GM19372 (cell line): Measurements from ENCODE around the gene ADCK1.
"Not testable (repeated sequence)": the region's sequence is repeated elsewhere in the genome, so short reads cannot be mapped to it uniquely, and the experiment has no call there.

Experiments
- ATAC-seq: cut with Tn5 transposase; IDR thresholded peaks from one replicate; pipeline ENCODE4 v1.9.1; 2021; ENCODE audit warnings: mild to moderate bottlenecking, low read depth, moderate library complexity; ENCODE audit not compliant: unreplicated experiment

ADCK1 gene

DNA sequence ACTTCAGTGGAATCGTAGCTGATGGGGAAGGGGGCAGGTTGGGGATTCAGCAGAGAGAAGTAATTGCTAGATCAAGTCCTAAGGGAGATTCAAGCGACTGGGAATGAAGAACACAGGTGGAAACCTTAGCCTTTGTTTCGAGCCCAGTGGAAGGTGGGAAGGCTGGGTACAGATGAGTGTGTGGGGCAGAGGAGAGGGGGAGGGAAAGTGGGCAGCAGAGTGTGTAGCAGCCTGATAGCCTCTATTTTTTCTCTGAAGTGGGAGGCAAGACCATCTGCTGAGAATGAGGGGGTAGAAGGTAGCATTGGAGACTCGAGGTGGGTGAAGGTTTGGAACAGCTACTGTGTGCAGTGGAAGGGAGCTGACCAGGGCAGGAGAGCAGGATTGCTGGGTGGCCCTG, 91.0 kb downstream of the ADCK1 start:
- no peak for ATAC-seq

DNA sequence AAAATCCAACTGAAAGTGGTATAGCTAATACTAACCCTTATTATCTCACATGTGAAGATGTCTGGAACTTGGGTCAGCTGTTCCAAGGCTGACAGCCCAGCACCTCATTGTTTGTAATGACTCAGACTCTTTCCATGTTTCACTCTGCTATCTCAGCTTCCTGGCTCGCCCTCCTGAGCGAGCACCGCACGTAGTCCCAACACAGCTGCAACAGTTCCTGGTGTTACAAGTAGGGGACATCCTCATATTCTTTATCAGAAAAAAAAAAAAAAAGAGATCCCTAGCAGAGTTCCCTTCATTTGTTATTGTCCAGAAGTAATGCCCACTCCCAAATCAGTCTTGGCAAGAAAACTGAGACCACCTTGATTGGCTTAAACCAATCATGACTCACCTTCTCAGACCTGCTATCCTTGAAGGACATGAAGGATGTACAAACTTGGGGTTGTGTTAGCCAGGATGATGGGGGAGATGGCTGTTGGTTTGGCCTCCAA, 92.5 kb downstream of the ADCK1 start:
- ATAC-seq: no peak

GRCh38 chr14:77892890-77893484, 93.1 kb downstream of the ADCK1 start:
- no peak for ATAC-seq

- no peak for ATAC-seq
These were observed 97.5 kb downstream of the ADCK1 start for GRCh38 chr14:77897374-77897773.

- no peak for ATAC-seq
These were observed 102.9 kb downstream of the ADCK1 start for GRCh38 chr14:77902811-77903210.

GRCh38 chr14:77903221-77903620, 103.3 kb downstream of the ADCK1 start:
- no peak for ATAC-seq

DNA sequence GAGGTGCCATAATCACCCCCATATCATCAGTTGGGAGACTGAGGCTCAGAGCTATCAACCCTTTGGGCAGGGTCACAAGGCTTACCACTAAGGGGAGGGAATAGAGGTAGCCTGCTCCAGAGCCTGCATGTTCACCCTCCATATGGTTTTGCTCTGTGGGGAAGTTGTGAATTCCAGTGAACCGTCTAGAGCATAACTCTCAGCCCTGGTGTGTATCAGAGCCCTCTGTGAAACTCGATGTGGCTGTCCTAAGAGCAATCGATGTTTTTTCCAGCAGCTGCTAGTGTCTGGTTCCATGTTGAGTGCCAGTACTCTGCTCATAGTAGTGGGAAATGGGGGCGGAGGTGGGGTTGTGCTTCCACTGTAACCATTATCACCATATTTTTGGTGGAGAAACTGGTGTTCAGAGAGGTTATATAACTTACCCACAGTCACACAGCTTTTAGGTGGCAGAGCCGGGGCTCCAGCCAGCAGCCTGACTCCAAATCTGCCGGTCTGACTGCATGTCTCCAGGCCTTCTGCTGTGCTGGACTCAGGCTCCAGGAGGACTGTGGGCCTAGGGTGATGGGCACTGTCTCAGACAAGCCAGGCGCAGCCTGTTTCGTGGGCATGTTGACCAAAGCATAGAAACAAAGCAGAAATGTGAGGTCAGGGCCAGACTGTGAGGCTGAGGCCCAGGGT, 104.2 kb downstream of the ADCK1 start:
- ATAC-seq: no peak

GRCh38 chr14:77906446-77906845, 106.5 kb downstream of the ADCK1 start:
- ATAC-seq: no peak

GRCh38 chr14:77908847-77909246, 108.9 kb downstream of the ADCK1 start:
- no peak for ATAC-seq

- ATAC-seq: no peak
These were observed 110.0 kb downstream of the ADCK1 start for GRCh38 chr14:77909911-77910310.

- no peak for ATAC-seq
These were observed 110.6 kb downstream of the ADCK1 start for GRCh38 chr14:77910506-77910905.

- no peak for ATAC-seq
These were observed 111.4 kb downstream of the ADCK1 start for GRCh38 chr14:77911356-77911755.

DNA sequence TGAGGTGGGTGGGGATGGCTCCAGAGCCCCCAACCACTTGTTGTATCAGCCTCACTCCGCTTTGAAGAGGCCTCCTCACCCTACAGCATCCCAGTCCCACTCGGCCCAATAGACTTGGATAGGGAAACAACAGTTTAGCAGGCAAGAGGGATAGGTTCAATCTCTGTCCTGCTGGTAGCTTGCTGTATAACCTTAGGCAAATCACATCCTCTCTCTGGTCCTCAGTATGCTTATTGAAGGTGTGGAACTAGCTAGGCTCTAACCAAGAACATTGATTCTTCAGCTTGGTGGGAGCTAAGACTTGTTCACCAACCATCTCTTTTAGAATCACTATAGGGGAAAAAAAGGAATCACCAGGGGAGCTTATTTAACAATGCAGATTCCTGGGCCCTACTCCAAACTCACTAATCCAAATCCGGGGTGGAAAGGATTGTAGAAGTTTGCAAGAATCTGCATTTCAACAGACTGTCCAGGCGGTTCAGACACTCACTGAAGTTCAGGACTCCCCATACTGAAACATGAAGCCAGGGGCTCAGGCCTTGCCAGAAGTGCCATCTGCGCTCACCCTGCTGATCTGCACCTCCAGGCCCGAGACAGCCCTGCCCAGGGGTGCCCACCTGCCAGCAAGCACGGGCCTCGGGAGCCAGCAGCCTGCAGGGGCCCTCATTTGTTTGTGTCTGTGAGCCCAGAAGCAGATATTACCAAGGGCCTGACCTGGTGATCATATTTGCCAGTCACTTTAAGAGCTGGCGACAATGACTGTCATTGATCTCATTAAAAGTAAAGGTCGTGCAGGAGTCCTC, 113.0 kb downstream of the ADCK1 start:
- ATAC-seq: no peak

- ATAC-seq: no peak
These were observed 114.3 kb downstream of the ADCK1 start for GRCh38 chr14:77914073-77914721.

- ATAC-seq: not testable (repeated sequence)
These were observed 115.5 kb downstream of the ADCK1 start for GRCh38 chr14:77915390-77915789.

DNA sequence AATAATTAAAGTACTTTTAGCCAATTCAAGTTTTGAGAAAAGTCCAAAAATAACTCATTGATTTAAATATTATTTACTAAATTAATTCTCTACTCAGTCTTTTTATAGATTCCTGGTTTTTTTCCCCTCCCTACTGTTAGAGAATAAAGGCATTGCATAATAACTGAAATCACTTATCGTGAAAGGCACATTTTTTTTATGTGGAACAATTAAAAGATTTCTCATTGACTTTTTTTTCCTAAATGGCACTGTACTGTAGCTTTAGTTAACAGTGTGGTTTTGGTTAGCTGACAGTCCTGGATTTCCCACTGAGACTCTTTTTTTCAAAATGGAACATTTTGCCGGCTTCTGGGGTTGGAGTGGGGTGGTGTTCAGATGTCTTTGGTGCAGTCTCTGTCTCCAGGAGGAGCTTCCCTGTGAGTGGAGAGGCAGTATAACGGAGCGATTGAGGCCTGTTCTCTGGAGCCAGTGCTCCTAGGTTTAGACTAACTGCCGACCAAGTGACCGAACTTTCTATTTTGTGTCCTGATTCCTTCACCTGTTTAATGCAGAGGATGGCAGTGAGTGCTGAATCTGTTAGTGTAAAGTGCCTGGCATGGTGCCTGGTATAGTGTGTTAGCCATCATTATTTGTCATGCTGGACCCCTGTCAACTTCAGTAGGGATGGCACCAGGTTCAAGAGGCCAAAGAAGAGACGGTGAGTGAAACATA, 117.7 kb downstream of the ADCK1 start:
- ATAC-seq: no peak

GRCh38 chr14:77918448-77918847, 118.5 kb downstream of the ADCK1 start:
- no peak for ATAC-seq

- no peak for ATAC-seq
These were observed 120.4 kb downstream of the ADCK1 start for GRCh38 chr14:77920312-77920711.

GRCh38 chr14:77921818-77922217, 121.9 kb downstream of the ADCK1 start:
- ATAC-seq: no peak
